Right lung (tissue), 5 donors: ENCODE data around the gene PTBP3. TPM values are rescaled to one million over a fixed set of nuclear protein-coding genes. Genes with fewer than 3 reads are reported as not detected.
A peak's percentile ranks its signal among the peaks of the same experiment; 100 is the strongest.
"Not testable (repeated sequence)": the region's sequence is repeated elsewhere in the genome, so short reads cannot be mapped to it uniquely, and the experiment has no call there.

Source experiments
- DNase-seq, 2 donors: peaks; one replicate each; pipeline ENCODE4 v3.0.0-alpha.2; 2013
- polyA plus RNA-seq, 5 donors: library from polyadenylated mRNA; unstranded; fragments of 120-200 nt; gene quantifications; one replicate each; pipeline versions ENCODE4 v1.2.1 to v1.2.3, GENCODE V29; 2013; ENCODE audit warnings: inconsistent platforms in 1 of 5, low replicate concordance in 1 of 5; ENCODE audit not compliant: insufficient read length in 5 of 5, insufficient read depth in 1 of 5

PTBP3 gene
- polyA plus RNA-seq, 5 donors, result 29.7 to 50.3 (median 41.5) TPM

GRCh38 chr9:112323378-112323854 lies 10.0 kb downstream of the PTBP3 start:
- DNase-seq, result no peak

GRCh38 chr9:112322701-112323377 lies 10.6 kb downstream of the PTBP3 start:
- DNase-seq, result no peak

DNA sequence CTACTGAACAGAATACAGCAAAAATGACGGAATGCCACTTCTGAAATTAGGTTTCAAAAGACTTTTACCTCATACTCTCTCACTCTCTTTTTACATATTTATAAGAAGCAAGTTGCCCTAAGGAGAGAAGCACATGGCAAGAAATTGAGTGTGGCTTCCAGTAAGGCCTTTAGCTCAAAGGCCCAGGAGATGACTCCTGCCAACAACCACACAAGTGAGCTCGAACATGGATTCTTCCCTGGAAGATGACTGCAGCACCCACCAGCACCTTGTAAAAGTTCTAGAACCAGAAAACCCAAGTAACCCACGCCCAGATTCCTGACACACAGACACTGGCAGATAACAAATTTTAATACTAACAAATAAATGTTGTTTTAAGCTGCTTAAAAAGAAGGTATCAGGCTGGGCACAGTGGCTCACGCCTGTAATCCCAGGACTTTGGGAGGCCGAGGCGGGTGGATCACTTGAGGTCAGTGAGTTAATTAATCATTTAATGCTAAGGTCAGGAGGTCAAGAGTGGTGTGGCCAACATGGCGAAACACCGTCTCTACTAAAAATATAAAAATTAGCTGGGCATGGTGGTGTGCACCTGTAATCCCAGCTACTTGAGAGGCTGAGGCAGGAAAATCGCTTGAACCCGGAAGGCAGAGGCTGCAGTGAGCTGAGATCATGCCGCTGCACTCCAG lies 17.0 kb downstream of the PTBP3 start:
- no peak for DNase-seq

- no peak for DNase-seq
These were observed 17.8 kb downstream of the PTBP3 start for GRCh38 chr9:112315331-112316257.

GRCh38 chr9:112312139-112312538 lies 21.3 kb downstream of the PTBP3 start:
- DNase-seq, result no peak

DNA sequence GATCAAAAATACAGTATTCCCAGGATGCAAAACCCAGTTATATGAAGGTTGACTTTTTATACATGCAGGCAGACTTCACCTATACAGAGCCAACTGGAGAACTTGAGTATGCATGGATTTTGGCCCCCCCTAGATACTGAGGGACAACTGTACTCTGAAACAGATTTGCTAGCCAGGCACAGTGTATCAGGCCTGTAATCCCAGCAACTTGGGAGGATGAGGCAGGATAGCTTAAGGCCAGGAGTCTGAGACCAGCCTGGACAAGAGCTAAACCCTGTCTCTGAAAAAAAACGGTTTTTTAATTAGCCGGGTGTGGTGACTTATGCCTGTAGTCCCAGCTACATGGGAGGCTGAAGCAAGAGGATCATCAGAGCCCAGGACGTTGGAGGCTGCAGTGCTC lies 21.9 kb downstream of the PTBP3 start:
- DNase-seq, result no peak

DNA sequence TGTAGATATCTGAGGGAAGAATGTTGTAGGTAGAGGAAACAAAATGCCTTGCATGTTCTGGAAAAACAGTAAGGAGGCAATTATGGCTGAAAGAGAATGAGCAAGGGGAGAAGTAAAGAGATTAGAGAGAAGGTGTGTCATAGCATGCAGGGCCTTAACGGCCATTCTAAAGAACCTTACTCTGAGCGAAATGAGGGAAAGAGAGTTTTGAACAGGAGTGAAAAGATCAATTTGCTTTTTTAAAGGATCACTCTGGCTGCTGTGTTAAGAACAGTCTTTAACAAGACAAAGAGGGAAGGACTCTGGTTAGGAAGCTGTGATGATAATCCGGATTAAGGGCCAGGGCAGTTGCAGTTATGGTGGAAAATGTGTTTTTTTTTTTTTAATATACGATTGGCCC lies 22.6 kb downstream of the PTBP3 start:
- DNase-seq, result no peak

GRCh38 chr9:112308588-112308987 lies 24.8 kb downstream of the PTBP3 start:
- DNase-seq, result peak in 1 of 2 donors; percentile 17

GRCh38 chr9:112301420-112301819 lies 32.0 kb downstream of the PTBP3 start:
- DNase-seq, result no peak

DNA sequence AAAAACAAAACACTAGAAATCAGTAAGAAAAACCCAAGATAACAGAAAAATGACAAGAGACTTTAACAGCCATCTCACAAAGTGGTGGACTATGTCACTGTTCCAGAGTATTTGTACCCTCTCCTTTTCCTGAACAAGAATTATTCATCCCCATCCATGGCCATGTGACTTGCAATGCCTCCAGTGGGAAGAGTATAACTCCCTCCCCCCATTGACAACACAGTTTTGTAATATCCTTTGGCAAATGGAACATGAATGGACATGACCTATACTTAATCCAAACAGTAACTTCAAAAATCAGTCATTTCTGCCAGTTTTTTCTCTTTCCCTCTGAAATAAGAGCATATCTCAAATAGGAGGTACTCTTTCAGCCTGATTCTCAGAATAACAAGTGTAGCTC lies 33.9 kb downstream of the PTBP3 start:
- DNase-seq, result peak in 1 of 2 donors; percentile 3

DNA sequence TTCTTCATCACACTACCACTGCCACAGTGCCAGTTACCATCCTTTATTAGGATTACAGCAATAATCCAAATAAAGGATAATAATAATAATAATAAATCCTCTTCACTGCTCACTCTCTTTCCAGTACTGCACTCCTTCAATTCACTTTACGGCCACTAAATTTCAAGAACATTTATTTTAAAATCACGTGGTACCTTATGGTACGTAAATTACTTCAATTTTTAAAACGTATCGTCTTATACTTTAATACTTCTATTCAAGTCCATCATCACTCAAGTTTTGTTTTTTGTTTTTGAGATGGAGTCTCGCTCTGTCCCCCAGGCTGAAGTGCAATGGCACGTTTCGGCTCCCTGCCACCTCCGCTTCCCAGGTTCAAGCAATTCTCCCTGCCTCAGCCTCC lies 36.5 kb downstream of the PTBP3 start:
- DNase-seq, result no peak

DNA sequence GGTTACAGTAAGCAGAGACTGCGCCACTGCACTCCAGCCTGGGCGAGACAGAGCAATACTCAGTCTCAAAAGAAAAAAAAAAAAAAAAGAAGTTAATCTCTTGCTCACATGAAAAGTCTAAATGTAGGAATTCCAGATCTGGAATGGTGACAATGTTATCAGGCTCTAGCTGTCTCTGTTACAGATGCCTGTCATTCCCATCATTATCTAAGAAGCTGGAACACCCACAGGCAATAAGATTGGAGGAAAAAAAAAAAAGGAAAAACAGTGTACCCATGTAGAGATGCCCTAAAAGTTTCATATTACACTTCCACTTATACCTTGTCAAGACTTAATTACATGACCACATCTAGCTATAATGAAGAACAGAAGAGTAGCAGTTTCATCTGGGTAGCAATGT lies 38.2 kb downstream of the PTBP3 start:
- DNase-seq, result no peak

GRCh38 chr9:112288029-112288428 lies 45.4 kb downstream of the PTBP3 start:
- DNase-seq, result no peak

DNA sequence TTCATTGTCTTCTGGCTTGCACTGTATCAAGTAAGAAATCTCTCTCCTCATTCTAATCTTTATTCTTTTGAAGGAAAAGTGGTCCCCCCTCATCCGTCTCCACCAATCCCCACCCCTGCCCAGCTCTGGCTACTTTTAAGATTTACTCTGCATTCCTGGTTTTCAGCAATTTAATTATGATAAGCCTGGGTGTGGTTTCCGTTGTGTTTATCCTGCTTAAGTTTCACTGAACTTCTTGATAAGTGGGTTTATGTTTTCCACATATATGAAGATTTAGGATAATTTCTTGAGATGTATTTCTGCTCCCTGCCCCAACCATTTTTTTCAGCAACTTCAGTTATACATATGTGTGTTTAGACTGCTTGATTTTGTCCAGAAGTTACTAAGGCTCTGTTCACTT lies 46.5 kb downstream of the PTBP3 start:
- DNase-seq, result no peak

DNA sequence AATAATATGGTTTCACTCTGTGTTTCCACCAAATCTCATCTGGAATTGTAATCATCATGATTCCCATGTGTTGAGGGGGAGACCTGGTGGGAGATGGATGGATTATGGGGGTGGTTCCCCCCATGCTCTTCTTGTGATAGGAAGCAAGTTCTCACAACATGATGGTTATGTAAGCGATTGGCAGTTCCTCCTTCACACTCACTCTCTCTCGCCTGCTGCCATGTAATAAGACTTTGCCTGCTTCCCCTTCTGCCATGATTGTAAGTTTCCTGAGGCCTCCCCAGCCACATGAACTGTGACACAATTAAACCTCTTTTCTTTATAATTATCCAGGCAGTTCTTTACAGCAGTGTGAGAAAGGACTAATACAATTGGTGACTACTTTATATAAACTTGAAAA lies 48.4 kb downstream of the PTBP3 start:
- DNase-seq, result no peak

GRCh38 chr9:112283582-112284253 lies 49.7 kb downstream of the PTBP3 start:
- no peak for DNase-seq

- not testable (repeated sequence) for DNase-seq
These were observed 50.6 kb downstream of the PTBP3 start for GRCh38 chr9:112282841-112283240.

DNA sequence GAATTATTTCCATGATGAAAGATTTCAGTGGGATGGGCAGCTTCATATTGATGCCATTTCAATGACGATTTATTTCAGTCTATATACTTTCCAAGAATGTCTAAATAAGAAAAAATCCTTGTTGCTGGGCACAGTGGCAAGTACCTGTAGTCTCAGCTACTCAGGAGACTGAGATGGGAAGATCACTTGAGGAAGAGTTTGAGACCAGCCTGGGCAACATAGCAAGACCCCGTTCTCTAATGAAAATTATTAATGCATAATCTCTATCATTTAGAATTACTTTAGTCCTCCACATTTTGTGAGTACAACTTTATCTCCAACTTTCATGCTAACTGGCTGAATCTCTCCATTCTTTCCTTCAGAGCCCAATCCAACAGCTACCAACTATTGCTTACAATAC lies 52.5 kb downstream of the PTBP3 start:
- DNase-seq, result no peak

GRCh38 chr9:112279501-112279900 lies 53.9 kb downstream of the PTBP3 start:
- DNase-seq, result no peak

DNA sequence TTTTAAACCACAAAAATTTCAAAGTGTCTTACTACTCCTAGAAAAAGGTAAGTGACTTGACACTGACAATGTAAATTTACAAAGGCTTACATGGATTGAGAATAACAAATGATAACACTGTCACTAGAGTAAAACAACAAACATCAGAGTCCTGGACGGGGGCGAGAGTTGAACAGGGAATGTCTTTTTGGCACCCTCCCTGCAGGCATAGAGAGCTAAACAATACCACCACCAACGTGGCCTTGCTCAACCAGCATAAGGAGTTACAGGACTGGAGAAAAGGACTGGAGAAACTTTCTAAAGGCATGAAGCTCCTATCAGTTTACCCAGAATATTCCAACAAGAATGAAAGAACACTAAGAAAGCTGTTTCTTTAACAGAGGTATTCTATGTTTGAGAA lies 55.3 kb downstream of the PTBP3 start:
- DNase-seq, result no peak

GRCh38 chr9:112274600-112274999 lies 58.8 kb downstream of the PTBP3 start:
- DNase-seq, result no peak

DNA sequence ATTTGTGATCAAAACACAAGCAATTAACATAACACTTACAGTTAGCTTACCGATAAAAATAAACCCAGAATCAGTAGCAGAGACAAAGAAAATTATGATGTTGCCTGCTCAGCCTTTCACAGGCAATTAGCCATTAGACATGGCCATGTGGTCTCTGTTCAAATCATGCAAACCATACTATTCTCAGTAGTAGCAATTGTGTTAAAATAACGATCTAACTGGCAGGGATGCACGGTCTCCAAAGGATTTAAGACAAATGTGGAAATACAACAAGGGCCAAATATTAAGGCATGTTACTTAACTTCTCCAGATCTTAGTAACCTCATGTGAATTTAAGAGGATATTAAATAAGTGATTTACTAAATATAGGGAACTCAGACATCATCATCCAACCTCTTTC lies 59.5 kb downstream of the PTBP3 start:
- DNase-seq, result no peak
